LNCAP (cell line): Measurements from ENCODE around the gene PTPRN2.

Experiments used
- TF ChIP-seq, protein P1 (sequence below): fragments of 450-650 bp; IDR thresholded peaks from 2 replicates; pipeline ENCODE4 v1.5.1; 2017; ENCODE audit warnings: mild to moderate bottlenecking

Gene PTPRN2

DNA sequence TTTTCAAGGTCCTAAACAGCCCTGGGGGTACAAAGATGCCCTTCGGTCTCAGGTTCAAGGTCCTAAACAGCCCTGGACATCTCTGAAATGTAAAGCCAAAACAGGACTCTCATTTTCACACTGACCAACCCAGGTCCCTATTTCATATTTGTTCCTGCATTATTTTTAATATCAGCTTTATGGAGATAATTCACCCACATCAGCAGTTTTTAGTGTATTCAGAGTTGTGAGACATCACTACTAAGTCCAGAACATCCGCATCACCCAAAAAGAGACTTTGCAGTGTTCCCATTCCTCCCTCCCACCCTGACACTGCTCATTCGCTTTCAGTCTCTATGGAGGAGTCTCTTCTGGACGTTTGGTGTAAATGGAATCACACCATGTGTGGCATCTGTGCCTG is 420.2 kb downstream of the PTPRN2 start:
- TF ChIP-seq, protein P1, sequence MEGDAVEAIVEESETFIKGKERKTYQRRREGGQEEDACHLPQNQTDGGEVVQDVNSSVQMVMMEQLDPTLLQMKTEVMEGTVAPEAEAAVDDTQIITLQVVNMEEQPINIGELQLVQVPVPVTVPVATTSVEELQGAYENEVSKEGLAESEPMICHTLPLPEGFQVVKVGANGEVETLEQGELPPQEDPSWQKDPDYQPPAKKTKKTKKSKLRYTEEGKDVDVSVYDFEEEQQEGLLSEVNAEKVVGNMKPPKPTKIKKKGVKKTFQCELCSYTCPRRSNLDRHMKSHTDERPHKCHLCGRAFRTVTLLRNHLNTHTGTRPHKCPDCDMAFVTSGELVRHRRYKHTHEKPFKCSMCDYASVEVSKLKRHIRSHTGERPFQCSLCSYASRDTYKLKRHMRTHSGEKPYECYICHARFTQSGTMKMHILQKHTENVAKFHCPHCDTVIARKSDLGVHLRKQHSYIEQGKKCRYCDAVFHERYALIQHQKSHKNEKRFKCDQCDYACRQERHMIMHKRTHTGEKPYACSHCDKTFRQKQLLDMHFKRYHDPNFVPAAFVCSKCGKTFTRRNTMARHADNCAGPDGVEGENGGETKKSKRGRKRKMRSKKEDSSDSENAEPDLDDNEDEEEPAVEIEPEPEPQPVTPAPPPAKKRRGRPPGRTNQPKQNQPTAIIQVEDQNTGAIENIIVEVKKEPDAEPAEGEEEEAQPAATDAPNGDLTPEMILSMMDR, result no peak

DNA sequence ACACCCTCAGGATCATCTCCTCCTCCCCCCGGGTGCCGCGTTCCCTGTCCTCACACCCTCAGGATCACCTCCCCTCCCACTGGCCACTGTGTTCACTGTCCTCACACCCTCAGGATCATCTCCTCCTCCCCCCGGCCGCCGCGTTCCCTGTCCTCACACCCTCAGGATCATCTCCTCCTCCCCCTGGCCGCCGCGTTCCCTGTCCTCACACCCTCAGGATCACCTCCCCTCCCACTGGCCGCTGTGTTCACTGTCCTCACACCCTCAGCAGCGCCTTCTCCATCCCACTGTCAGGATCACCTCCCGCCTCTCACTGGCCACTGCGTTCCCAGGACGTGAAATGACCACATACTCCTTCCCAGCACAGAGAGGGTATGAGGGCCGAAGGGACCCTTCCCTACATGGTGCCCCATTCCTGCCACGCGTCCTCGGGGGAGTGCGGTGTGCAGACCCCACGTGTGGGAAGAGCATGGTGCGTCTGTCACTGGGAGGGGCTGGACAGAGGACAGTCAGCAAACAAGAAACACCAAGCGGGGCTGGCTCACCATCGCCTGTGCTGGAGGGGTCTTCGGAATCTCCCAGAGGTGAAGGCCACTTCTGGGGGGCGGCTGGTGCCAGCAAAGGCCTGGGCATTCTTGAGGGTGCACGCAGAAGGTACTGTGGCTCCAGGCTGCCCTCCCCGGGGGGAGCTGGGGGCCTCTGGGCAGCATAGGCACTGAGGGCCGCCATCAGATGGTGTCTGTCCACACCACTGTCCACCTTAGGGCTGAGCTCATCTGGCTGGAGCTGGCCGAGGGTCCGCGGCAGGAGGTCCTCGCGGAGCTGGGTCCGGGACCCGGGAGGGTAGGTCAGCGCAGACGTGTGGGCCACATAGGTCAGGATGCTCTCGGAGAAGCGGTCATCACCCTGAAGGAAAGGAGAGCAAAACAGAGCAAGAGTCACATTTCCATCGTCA is 421.0 kb downstream of the PTPRN2 start:
- TF ChIP-seq, protein P1, result no peak

DNA sequence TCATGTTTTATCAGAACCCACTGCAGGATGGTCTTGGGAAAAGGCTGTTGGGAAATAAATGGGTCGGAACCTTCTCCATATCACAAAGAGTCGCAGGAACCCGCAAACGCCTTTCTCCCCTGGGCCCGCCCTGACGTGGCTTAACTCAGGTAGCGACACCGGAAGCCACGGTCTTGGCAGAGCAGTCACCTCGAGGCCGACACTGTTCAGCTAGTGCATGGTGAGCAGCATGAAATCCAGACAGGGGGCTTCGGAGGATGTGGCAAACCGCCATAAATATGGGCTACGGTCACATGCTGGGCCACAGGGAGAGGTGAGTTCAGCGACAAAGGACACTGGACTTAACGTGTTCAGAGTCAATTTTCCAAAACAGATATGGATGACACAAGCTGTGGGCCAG is 421.9 kb downstream of the PTPRN2 start:
- TF ChIP-seq, protein P1, result no peak

DNA sequence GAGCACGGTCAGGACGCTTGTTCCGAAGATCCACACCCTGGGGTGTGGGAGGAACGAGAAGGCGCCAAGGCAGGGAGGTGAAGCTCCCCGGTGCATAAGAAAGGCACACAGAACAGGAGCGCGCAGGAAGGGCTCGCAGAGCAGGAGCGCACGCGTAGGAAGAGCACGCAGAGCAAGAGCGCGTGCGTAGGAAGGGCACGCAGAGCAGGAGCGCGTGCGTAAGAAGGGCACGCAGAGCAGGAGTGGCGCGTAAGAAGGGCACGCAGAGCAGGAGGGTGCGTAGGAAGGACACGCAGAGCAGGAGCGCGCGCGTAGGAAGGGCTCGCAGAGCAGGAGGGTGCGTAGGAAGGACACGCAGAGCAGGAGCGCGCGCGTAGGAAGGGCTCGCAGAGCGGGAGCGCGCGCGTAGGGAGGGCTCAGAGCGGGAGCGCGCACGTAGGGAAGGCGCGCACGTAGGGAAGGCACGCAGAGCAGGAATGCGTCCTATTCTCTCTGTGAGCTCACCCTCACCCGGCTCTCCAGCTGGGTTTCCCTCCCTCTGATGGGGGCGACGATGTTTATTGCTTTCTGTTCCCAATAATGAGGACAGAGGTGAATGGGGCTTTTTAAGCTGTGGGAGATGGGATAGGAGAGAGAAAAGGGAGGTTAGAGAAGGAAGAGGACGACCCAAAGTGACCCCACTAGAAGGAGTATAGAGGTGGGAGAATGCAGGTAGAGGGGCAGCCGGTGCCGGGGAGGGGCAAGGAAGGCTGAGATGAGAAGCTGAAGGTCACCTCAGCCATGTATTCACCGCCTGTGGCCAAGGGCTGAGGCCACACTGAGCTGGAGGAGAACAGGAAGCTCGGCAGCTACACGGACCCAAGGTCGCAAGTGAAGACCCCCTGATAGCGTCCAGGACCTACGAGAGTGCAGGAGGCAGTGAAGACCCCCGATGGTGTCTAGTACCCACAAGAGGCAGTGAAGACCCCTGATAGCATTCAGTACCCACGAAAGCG is 423.2 kb downstream of the PTPRN2 start:
- TF ChIP-seq, protein P1, result no peak

DNA sequence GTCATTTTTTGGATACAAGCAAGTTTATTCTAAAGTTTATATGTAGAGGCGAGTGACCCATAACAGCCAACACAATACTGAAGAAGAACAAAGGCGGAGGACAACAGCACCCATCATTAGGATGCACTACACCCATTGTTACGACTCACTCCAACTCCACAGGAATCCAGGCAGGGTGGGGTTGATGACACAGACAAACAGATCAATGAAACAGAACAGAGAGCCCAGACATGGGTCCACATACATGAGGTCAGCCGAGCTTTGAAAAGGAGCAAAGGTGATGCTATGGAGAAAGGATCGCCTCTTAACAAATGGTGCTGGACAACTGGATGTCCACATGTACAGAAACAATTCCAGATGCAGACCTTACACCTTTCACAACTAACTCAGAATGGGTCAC is 426.4 kb downstream of the PTPRN2 start:
- TF ChIP-seq, protein P1, result no peak

DNA sequence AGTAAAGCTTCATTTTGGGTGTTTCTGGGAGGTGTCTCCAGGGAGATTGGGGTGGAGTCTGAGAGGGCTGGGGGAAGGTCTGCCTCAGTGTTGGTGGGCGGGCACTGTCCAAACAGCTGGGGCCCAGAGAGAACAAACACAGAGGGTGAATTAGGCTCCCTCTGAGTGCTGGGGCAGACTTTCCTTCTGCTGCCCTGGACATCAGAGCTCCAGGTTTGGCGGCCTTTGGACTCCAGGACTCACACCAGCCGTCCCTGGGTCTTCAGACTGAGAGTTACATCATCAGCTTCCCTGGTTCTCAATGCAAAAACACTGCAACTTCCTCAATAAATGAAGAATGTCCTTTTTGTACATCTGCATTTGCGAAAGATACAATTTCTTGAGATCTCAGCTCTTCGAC is 427.4 kb downstream of the PTPRN2 start:
- TF ChIP-seq, protein P1, result no peak

DNA sequence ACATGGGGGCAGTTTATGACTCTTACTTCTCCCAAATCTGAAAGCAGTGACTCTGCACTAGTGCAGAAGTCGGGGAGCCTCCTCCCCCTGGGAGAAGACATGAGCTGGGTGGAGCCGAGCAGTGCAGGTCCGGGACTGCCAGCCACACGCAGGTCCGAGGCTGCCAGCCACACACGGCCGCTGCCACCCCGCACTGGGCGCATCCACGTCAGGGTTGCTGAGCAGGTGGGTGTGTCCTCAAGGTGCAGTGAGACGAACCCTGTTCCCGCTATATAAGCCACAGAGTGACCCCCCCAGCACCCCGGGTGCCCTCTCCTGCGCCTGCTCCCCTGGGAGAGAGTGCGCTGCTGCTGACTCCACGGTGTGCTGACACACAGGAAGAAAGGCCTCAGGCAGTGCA is 430.2 kb downstream of the PTPRN2 start:
- TF ChIP-seq, protein P1, result no peak
